Measurements from ENCODE around the gene NIN.
A peak's percentile ranks its signal among the peaks of the same experiment; 100 is the strongest.

NIN gene

DNA sequence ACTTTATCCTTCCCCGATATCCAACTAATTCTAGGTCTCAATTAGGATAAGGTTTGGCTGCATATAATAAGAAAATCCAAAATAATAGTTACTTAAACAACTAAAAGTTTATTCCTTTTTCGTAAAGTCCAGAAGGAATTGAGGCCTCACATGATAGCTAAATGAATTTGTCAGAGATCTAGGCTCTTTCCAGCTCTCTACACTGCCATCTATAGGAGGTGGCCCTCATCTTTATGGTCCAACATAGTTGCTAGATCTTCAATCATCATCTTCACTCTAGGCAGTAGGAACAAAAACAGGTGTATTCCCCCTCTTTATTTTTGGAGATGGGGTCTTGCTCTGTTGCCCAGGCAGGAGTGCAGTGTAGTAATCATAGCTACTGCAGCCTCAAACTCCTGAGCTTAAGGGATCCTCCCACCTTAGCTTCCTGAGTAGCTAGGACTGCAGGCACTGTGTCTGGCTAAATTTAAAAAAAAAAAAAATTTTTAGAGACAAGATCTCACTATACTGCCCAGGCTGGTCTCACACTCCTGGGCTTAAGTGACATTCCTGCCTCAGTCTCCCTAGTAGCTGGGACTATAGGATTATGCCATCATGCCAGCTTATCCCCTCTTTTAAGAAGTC is 116.4 kb downstream of the NIN start:
- H3K27ac ChIP-seq (ENCODE audit: low read length), result no peak overlapping the region
- no peak overlapping the region for H3K4me3 ChIP-seq (ENCODE audit: low read depth in 1 of 2, low read length in 2 of 2)
- H3K4me2 ChIP-seq (ENCODE audit: insufficient read depth, low read length), result no peak overlapping the region
- no peaks in the 10 kb centered on the region for H3K4me1 ChIP-seq (ENCODE audit: insufficient read depth, low read length)
- no peaks in the 10 kb centered on the region for H3K9me3 ChIP-seq (ENCODE audit: insufficient read depth, low read length, severe bottlenecking)
- peak; percentile 20 for DNase-seq
- no peak overlapping the region for H2AFZ ChIP-seq (ENCODE audit: low read depth, low read length)
- ATAC-seq (ENCODE audit: insufficient read depth, low read depth), result peak; percentile 78
- no peaks in the 10 kb centered on the region for H3K79me2 ChIP-seq (ENCODE audit: insufficient read depth, low read length)
- no peak overlapping the region for H3K9ac ChIP-seq (ENCODE audit: low read depth, low read length)
- H3K36me3 ChIP-seq (ENCODE audit: insufficient read depth, low read length), result no peaks in the 10 kb centered on the region
- TF ChIP-seq, protein P1, sequence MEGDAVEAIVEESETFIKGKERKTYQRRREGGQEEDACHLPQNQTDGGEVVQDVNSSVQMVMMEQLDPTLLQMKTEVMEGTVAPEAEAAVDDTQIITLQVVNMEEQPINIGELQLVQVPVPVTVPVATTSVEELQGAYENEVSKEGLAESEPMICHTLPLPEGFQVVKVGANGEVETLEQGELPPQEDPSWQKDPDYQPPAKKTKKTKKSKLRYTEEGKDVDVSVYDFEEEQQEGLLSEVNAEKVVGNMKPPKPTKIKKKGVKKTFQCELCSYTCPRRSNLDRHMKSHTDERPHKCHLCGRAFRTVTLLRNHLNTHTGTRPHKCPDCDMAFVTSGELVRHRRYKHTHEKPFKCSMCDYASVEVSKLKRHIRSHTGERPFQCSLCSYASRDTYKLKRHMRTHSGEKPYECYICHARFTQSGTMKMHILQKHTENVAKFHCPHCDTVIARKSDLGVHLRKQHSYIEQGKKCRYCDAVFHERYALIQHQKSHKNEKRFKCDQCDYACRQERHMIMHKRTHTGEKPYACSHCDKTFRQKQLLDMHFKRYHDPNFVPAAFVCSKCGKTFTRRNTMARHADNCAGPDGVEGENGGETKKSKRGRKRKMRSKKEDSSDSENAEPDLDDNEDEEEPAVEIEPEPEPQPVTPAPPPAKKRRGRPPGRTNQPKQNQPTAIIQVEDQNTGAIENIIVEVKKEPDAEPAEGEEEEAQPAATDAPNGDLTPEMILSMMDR (IDR thresholded peaks at IDR 0.05; ENCODE audit: borderline replicate concordance, extremely low read depth, low read length, poor library complexity, severe bottlenecking), result peak; percentile 72
- no peak for TF ChIP-seq EZH2 (IDR thresholded peaks at IDR 0.05; ENCODE audit: borderline replicate concordance, low read depth, low read length, severe bottlenecking)
- H3K27me3 ChIP-seq (ENCODE audit: insufficient read depth, low read length, poor library complexity), result no peaks in the 10 kb centered on the region
- H4K20me1 ChIP-seq (ENCODE audit: insufficient read depth, low read length), result no peaks in the 10 kb centered on the region

DNA sequence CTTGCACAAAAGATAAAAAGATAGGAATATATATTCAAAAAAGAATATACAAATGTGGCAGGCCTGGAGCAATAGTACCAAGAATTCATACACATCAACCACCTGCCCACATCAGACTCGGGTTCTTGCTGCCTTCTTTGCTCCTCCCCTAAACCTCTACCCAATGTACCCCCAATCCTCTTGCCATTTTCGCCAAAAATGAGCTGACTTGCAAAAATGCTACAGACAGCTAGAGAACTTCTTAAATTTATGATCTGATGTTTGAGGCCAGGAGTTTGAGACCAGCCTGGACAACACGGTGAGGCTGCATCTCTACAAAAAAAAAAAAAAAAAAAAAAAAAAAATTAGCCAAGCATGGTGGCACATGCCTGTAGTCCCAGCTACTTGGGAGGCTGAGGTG is 119.9 kb downstream of the NIN start:
- ATAC-seq (ENCODE audit: insufficient read depth, low read depth) (no peak), DNase-seq (no peak)
- no peaks in the 10 kb centered on the region for H3K36me3 ChIP-seq (ENCODE audit: insufficient read depth, low read length)
- no peak overlapping the region for H3K4me3 ChIP-seq (ENCODE audit: low read depth in 1 of 2, low read length in 2 of 2)
- no peak overlapping the region for H3K27ac ChIP-seq (ENCODE audit: low read length)
- H3K79me2 ChIP-seq (ENCODE audit: insufficient read depth, low read length), result no peaks in the 10 kb centered on the region
- H3K9ac ChIP-seq (ENCODE audit: low read depth, low read length), result no peak overlapping the region
- H3K4me2 ChIP-seq (ENCODE audit: insufficient read depth, low read length), result no peak overlapping the region
- H3K4me1 ChIP-seq (ENCODE audit: insufficient read depth, low read length), result no peaks in the 10 kb centered on the region
- H3K9me3 ChIP-seq (ENCODE audit: insufficient read depth, low read length, severe bottlenecking), result no peaks in the 10 kb centered on the region
- H3K27me3 ChIP-seq (ENCODE audit: insufficient read depth, low read length, poor library complexity), result no peaks in the 10 kb centered on the region
- TF ChIP-seq, protein P1 (IDR thresholded peaks at IDR 0.05; ENCODE audit: borderline replicate concordance, extremely low read depth, low read length, poor library complexity, severe bottlenecking), result no peak
- TF ChIP-seq EZH2 (IDR thresholded peaks at IDR 0.05; ENCODE audit: borderline replicate concordance, low read depth, low read length, severe bottlenecking), result no peak
- H4K20me1 ChIP-seq (ENCODE audit: insufficient read depth, low read length), result no peaks in the 10 kb centered on the region
- H2AFZ ChIP-seq (ENCODE audit: low read depth, low read length), result no peak overlapping the region

DNA sequence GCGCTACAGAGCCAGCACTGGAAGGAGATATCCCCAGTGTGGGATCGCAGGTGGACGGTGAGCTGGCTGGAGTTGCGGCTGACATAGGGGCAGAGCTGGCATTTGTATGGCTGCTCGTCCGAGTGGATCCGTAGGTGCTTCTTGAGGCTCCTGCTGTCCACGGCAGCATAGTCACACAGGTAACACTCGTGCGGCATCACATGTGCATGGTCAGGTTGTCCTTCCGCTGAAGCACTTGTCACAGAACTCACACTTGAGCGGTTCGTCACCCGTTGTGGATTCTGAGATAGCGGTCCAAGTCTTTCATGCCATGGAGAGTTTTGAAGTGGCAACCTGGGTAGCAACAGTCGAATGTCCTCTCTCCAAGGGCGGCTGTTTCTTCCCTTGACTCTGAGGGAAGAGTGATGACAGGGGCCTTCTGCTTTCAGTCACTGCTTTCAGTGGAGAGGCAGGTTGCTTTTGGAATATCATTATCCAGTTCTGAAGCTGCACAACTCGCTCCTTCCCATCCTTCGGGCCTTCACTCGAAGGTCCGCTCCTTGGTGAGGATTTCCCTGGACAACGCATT is 125.9 kb downstream of the NIN start:
- no peak for DNase-seq
- Histone ChIP-seq H3K4me1 (ENCODE audit: insufficient read depth, low read length) (no peaks in the 10 kb centered on the region), H4K20me1 (ENCODE audit: insufficient read depth, low read length) (no peaks in the 10 kb centered on the region; the same call in 1 of the 2 replicates), H3K4me2 (ENCODE audit: insufficient read depth, low read length) (no peak overlapping the region), H2AFZ (ENCODE audit: low read depth, low read length) (no peak overlapping the region), H3K9ac (ENCODE audit: low read depth, low read length) (no peak overlapping the region), H3K9me3 (ENCODE audit: insufficient read depth, low read length, severe bottlenecking) (no peaks in the 10 kb centered on the region), H3K4me3 (ENCODE audit: low read depth in 1 of 2, low read length in 2 of 2) (no peak overlapping the region), H3K79me2 (ENCODE audit: insufficient read depth, low read length) (no peaks in the 10 kb centered on the region), H3K27me3 (ENCODE audit: insufficient read depth, low read length, poor library complexity) (no peaks in the 10 kb centered on the region), H3K36me3 (ENCODE audit: insufficient read depth, low read length) (no peaks in the 10 kb centered on the region), H3K27ac (ENCODE audit: low read length) (no peak overlapping the region)
- ATAC-seq (ENCODE audit: insufficient read depth, low read depth), result no peak
- TF ChIP-seq, protein P1 (IDR thresholded peaks at IDR 0.05; ENCODE audit: borderline replicate concordance, extremely low read depth, low read length, poor library complexity, severe bottlenecking), result no peak
- TF ChIP-seq EZH2 (IDR thresholded peaks at IDR 0.05; ENCODE audit: borderline replicate concordance, low read depth, low read length, severe bottlenecking), result no peak

All from DND-41 (cell line).